Measurements from ENCODE around the gene PRPF39.

PRPF39 gene

DNA sequence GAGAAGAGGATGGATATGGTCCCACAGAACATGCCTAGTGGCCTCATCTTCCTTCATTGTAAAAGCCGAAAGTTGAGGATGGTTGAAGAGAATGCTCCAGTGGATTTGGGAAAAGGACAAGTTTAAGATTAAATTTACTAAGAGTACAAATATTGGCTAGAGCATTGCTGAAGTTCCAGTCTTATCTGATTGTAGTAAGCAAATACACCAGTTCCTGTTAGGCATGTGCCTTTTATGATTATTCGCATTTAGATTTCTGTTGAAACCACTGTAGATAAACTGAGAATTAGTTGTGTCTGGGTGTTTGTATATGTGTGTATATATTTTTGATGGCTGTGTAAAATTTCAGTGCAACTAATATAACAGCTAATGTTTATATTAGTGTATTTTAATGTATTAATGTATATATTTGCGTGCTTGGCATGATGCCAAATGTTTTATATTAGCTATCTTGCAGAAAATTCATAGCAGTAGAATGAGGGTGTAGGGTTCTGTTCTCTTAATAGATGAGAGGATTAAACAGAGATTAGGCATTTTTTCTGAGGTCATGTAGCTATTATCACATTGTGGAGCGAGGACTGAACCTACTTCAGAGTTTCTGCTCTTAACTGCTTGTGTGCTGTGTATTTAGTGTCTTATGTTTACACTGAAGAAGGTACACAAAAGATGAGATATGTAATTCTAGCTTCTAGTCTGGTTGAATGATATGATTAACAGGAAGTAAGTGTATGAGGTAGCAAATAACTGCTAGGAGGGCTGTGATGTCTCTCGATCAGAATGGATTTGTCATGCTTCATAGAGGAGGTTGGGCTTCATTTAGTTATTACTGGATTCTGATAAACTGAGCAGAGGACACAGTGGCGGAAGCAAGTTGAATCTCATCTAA, 29.2 kb downstream of the PRPF39 start:
- Histone ChIP-seq H3K9me3 (ENCODE audit: control insufficient read depth, insufficient read depth, low read length) (no peaks in the 10 kb centered on the region), H3K27ac (ENCODE audit: low read depth, low read length) (peak overlapping the region; percentile 1), H3K4me1 (ENCODE audit: control insufficient read depth, insufficient read depth, low read length) (no peaks in the 10 kb centered on the region), H3K9ac (ENCODE audit: low read depth, low read length) (no peak overlapping the region), H3K27me3 (ENCODE audit: control insufficient read depth, insufficient read depth, low read length) (no peaks in the 10 kb centered on the region), H3K36me3 (ENCODE audit: control insufficient read depth, insufficient read depth, low read length) (peaks cover 94% of the 10 kb centered on the region), H3K4me3 (ENCODE audit: low read depth, low read length) (no peak overlapping the region)

- Histone ChIP-seq H3K27me3 (ENCODE audit: control insufficient read depth, insufficient read depth, low read length) (no peaks in the 10 kb centered on the region), H3K4me3 (ENCODE audit: low read depth, low read length) (no peak overlapping the region), H3K36me3 (ENCODE audit: control insufficient read depth, insufficient read depth, low read length) (peaks cover 94% of the 10 kb centered on the region), H3K27ac (ENCODE audit: low read depth, low read length) (no peak overlapping the region), H3K9me3 (ENCODE audit: control insufficient read depth, insufficient read depth, low read length) (no peaks in the 10 kb centered on the region), H3K4me1 (ENCODE audit: control insufficient read depth, insufficient read depth, low read length) (no peaks in the 10 kb centered on the region), H3K9ac (ENCODE audit: low read depth, low read length) (no peak overlapping the region)
These were observed 30.4 kb downstream of the PRPF39 start for GRCh38 chr14:45114327-45114726.

DNA sequence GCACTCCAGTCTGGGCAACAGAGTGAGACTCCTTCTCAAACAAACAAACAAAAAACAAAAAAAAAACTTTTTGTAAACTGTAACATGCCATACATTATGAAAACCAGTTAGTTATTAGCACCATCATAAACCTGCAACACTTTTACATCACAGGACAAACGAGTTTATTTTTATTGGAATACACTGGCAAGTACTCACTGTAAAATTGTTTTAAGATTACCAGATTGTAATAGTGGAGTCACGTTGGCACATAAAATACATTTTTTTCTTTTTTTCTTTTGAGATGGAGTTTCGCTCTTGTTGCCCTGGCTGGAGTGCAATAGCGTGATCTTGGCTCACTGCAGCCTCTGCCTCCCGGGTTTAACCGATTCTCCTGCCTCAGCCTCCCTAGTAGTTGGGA, 34.7 kb downstream of the PRPF39 start:
- no peak overlapping the region for H3K27ac ChIP-seq (ENCODE audit: low read depth, low read length)
- peaks cover 94% of the 10 kb centered on the region for H3K36me3 ChIP-seq (ENCODE audit: control insufficient read depth, insufficient read depth, low read length)
- no peaks in the 10 kb centered on the region for H3K4me1 ChIP-seq (ENCODE audit: control insufficient read depth, insufficient read depth, low read length)
- no peak overlapping the region for H3K9ac ChIP-seq (ENCODE audit: low read depth, low read length)
- no peaks in the 10 kb centered on the region for H3K9me3 ChIP-seq (ENCODE audit: control insufficient read depth, insufficient read depth, low read length)
- H3K4me3 ChIP-seq (ENCODE audit: low read depth, low read length): no peak overlapping the region
- no peaks in the 10 kb centered on the region for H3K27me3 ChIP-seq (ENCODE audit: control insufficient read depth, insufficient read depth, low read length)

DNA sequence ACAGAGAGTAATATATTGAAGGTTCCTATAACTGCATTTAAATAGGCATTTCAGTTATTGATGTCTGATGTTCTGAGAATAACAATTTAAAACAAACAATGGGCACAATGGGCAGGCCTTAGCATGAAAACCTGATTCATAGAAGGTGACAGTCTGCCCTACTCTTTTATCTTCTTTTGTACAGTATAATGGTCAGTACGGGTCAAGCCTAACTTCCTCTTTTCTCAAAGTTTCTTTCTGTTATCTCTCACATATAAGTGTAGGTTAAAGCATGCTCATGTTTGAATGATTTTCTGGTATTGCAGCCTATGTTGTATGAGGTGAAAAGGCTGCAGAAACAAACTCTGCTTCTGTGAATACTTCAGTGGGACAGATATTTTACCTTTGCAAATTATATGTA, 36.2 kb downstream of the PRPF39 start:
- Histone ChIP-seq H3K4me3 (ENCODE audit: low read depth, low read length) (no peak overlapping the region), H3K9ac (ENCODE audit: low read depth, low read length) (no peak overlapping the region), H3K36me3 (ENCODE audit: control insufficient read depth, insufficient read depth, low read length) (peaks cover 90% of the 10 kb centered on the region), H3K27ac (ENCODE audit: low read depth, low read length) (no peak overlapping the region), H3K27me3 (ENCODE audit: control insufficient read depth, insufficient read depth, low read length) (no peaks in the 10 kb centered on the region), H3K4me1 (ENCODE audit: control insufficient read depth, insufficient read depth, low read length) (no peaks in the 10 kb centered on the region), H3K9me3 (ENCODE audit: control insufficient read depth, insufficient read depth, low read length) (no peaks in the 10 kb centered on the region)

GRCh38 chr14:45123271-45123670, 39.4 kb downstream of the PRPF39 start:
- no peaks in the 10 kb centered on the region for H3K9me3 ChIP-seq (ENCODE audit: control insufficient read depth, insufficient read depth, low read length)
- no peaks in the 10 kb centered on the region for H3K27me3 ChIP-seq (ENCODE audit: control insufficient read depth, insufficient read depth, low read length)
- H3K4me3 ChIP-seq (ENCODE audit: low read depth, low read length): no peak overlapping the region
- no peak overlapping the region for H3K27ac ChIP-seq (ENCODE audit: low read depth, low read length)
- no peak overlapping the region for H3K9ac ChIP-seq (ENCODE audit: low read depth, low read length)
- peaks cover 89% of the 10 kb centered on the region for H3K36me3 ChIP-seq (ENCODE audit: control insufficient read depth, insufficient read depth, low read length)
- H3K4me1 ChIP-seq (ENCODE audit: control insufficient read depth, insufficient read depth, low read length): no peaks in the 10 kb centered on the region

DNA sequence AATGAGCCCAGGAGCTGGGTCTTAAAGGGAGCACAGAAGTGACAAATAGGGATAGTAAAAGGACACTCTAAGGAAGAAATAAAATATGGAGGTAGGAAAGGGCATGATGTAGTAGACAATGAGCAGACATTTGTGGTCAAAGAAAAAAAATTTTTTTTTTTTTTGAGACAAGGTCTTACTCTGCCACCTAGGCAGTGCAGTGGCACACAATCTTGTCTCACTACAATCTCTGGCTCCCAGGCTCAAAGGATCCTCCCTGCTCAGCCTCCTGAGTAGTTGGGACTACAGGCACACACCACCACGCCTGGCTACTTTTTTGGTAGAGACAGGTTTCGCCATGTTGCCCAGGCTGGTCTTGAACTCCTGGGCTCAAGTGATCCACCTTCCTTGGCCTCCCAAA, 41.8 kb downstream of the PRPF39 start:
- no peak overlapping the region for H3K4me3 ChIP-seq (ENCODE audit: low read depth, low read length)
- H3K27ac ChIP-seq (ENCODE audit: low read depth, low read length): no peak overlapping the region
- no peaks in the 10 kb centered on the region for H3K27me3 ChIP-seq (ENCODE audit: control insufficient read depth, insufficient read depth, low read length)
- no peaks in the 10 kb centered on the region for H3K9me3 ChIP-seq (ENCODE audit: control insufficient read depth, insufficient read depth, low read length)
- H3K4me1 ChIP-seq (ENCODE audit: control insufficient read depth, insufficient read depth, low read length): no peaks in the 10 kb centered on the region
- peaks cover 89% of the 10 kb centered on the region for H3K36me3 ChIP-seq (ENCODE audit: control insufficient read depth, insufficient read depth, low read length)
- H3K9ac ChIP-seq (ENCODE audit: low read depth, low read length): no peak overlapping the region

- no peak overlapping the region for H3K9ac ChIP-seq (ENCODE audit: low read depth, low read length)
- H3K36me3 ChIP-seq (ENCODE audit: control insufficient read depth, insufficient read depth, low read length): peaks cover 63% of the 10 kb centered on the region
- no peaks in the 10 kb centered on the region for H3K27me3 ChIP-seq (ENCODE audit: control insufficient read depth, insufficient read depth, low read length)
- H3K4me3 ChIP-seq (ENCODE audit: low read depth, low read length): no peak overlapping the region
- H3K27ac ChIP-seq (ENCODE audit: low read depth, low read length): no peak overlapping the region
- H3K9me3 ChIP-seq (ENCODE audit: control insufficient read depth, insufficient read depth, low read length): no peaks in the 10 kb centered on the region
- no peaks in the 10 kb centered on the region for H3K4me1 ChIP-seq (ENCODE audit: control insufficient read depth, insufficient read depth, low read length)
These were observed 45.2 kb downstream of the PRPF39 start for GRCh38 chr14:45128963-45129629.

GRCh38 chr14:45133683-45134050, 49.8 kb downstream of the PRPF39 start:
- Histone ChIP-seq H3K36me3 (ENCODE audit: control insufficient read depth, insufficient read depth, low read length) (peaks cover 23% of the 10 kb centered on the region), H3K27ac (ENCODE audit: low read depth, low read length) (peak overlapping the region; percentile 92), H3K9ac (ENCODE audit: low read depth, low read length) (peak overlapping the region; percentile 99), H3K9me3 (ENCODE audit: control insufficient read depth, insufficient read depth, low read length) (no peaks in the 10 kb centered on the region), H3K4me1 (ENCODE audit: control insufficient read depth, insufficient read depth, low read length) (peaks cover 3% of the 10 kb centered on the region; the same call in 1 of the 2 replicates), H3K4me3 (ENCODE audit: low read depth, low read length) (peak overlapping the region; percentile 90), H3K27me3 (ENCODE audit: control insufficient read depth, insufficient read depth, low read length) (no peaks in the 10 kb centered on the region)

DNA sequence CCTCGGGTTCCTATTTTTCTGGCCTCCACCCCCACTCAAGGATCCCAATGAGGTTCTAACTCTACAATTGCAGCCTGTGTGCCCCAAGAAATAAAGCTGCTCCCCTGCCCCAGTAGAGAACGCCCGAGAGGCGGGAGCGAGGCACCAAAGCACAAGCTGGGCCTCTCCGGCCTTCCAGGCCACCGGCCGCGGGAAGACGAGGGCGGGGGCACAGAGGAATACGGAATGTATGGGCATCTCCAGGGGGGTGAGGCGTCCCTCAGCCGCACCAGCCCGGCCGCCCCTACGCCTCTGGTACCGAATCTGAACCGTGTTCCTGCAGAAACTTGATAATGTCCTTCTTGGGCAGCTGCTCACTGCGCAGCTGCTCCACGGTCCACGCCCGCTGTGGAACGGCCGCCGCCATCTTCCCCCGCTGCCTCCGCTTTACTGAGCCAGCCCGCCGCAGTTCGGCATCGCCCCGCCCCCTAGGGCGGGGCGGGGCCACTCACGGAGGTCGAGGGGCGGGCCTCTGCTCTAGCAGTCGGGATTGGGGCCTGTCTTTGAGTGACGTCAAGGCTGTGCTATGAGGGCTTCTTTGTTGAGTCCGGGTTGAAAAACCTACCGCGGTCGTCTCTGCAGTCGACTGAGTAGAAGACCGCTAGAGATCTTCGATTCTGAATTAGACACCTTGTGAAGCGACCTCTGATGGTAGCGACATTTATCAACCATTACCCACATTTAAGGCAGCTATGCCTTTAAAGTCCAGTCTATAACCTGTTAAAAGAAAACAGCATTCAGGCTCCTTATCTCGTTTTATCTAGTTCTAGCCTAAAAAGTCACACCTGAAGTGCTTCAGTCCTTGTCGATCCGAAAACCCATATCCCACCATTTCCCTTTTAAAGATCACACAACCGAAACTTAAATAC, 50.4 kb downstream of the PRPF39 start, which contains the start of gene FKBP3:
FKBP3 (minus strand) TSS at position 431 of the 908 bp plus-strand sequence; CDS start at position 406, 25 bp downstream.
- H3K27me3 ChIP-seq (ENCODE audit: control insufficient read depth, insufficient read depth, low read length): no peaks in the 10 kb centered on the region
- H3K4me1 ChIP-seq (ENCODE audit: control insufficient read depth, insufficient read depth, low read length): peaks cover 3% of the 10 kb centered on the region; the same call in 1 of the 2 replicates
- peak within 1 kb of the TSS; percentile 99 for H3K9ac ChIP-seq (ENCODE audit: low read depth, low read length)
- H3K4me3 ChIP-seq (ENCODE audit: low read depth, low read length): peak within 1 kb of the TSS; percentile 90
- no peaks in the 10 kb centered on the region for H3K9me3 ChIP-seq (ENCODE audit: control insufficient read depth, insufficient read depth, low read length)
- peaks cover 17% of the 10 kb centered on the region for H3K36me3 ChIP-seq (ENCODE audit: control insufficient read depth, insufficient read depth, low read length)
- H3K27ac ChIP-seq (ENCODE audit: low read depth, low read length): peak within 1 kb of the TSS; percentile 92

DNA sequence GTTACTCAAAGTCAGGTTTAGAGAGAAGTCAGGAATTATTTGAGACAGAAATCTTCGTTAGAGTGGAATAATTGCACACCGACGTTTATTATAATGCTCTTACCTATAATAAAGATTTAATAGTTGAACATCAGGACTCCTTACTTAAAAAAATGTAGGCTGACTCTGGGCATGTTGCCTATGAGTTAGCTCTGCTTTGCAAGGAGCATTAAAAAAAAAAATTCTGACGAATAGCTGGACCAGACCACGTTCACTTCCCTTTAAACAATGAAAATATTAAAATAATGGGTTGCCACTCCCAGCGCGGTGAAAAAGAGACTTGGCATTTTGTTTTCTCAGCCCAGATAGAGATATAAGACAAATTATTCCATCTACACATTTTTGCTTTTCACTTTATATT, 51.2 kb downstream of the PRPF39 start:
- peaks cover 8% of the 10 kb centered on the region for H3K36me3 ChIP-seq (ENCODE audit: control insufficient read depth, insufficient read depth, low read length)
- H3K27me3 ChIP-seq (ENCODE audit: control insufficient read depth, insufficient read depth, low read length): no peaks in the 10 kb centered on the region
- peak overlapping the region; percentile 90 for H3K4me3 ChIP-seq (ENCODE audit: low read depth, low read length)
- peak overlapping the region; percentile 84 for H3K27ac ChIP-seq (ENCODE audit: low read depth, low read length)
- peak overlapping the region; percentile 32; the same call in 1 of the 2 replicates for H3K9ac ChIP-seq (ENCODE audit: low read depth, low read length)
- no peaks in the 10 kb centered on the region for H3K9me3 ChIP-seq (ENCODE audit: control insufficient read depth, insufficient read depth, low read length)
- H3K4me1 ChIP-seq (ENCODE audit: control insufficient read depth, insufficient read depth, low read length): peaks cover 3% of the 10 kb centered on the region; the same call in 1 of the 2 replicates
